Ovary (tissue), 9 donors: ENCODE measurements around the gene MRPL12. TPM values are rescaled to one million over a fixed set of nuclear protein-coding genes. Genes with fewer than 3 reads are reported as not detected.
A peak's percentile ranks its signal among the peaks of the same experiment; 100 is the strongest.

Experiments
- DNase-seq, 5 donors: peaks; one replicate each; pipeline ENCODE4 v3.0.0-alpha.2; 2019 to 2020
- H3K27ac ChIP-seq, 2 donors: fragments of 200-600 bp; one replicate each; pipeline versions ENCODE4 v1.5.1 to v1.8.0; 2019 to 2022
- H3K27me3 ChIP-seq: fragments of 200-600 bp; one replicate; pipeline ENCODE4 v1.8.0; 2022
- H3K36me3 ChIP-seq: fragments of 200-600 bp; sonication (generic); one replicate; pipeline ENCODE4 v1.5.1; 2019
- H3K4me1 ChIP-seq: one replicate; pipeline ENCODE4 v1.8.1; 2013; ENCODE audit warnings: mild to moderate bottlenecking, moderate library complexity; ENCODE audit not compliant: insufficient read depth
- H3K4me3 ChIP-seq: fragments of 200-600 bp; sonication (generic); one replicate; pipeline ENCODE4 v1.5.1; 2017
- H3K9me3 ChIP-seq, 2 donors: fragments of 200-600 bp in 1 of 2; sonication (generic) in 1 of 2; one replicate each; pipeline versions ENCODE4 v1.5.1 to v1.8.1; 2013 to 2019; ENCODE audit warnings: mild to moderate bottlenecking in 1 of 2, moderate library complexity in 1 of 2
- EP300 ChIP-seq: sonication (generic); formaldehyde crosslinking; IDR thresholded peaks from one replicate; pipeline ENCODE4 v1.6.1; 2017; ENCODE audit warnings: antibody characterized with exemption
- POLR2A ChIP-seq: fragments of 450-650 bp; IDR thresholded peaks from one replicate; pipeline ENCODE4 v1.6.1; 2017; ENCODE audit warnings: antibody characterized with exemption, mild to moderate bottlenecking, moderate library complexity
- WGBS, 3 donors: extraction: QIAGEN DNeasy Blood & Tissue Kit in 1 of 3; methylation state at CpG; one replicate each; pipeline versions ENCODE4 v1.1.5 to v1.1.7; 2013 to 2017; 5-methylcytosine and 5-hydroxymethylcytosine counted together
- intact Hi-C, 4 donors: fragments of 100-400 bp; cut with DNase I; formaldehyde crosslinking; loops; one replicate each; pipeline versions ENCODE4 v1.11.0 to v1.15.1; 2022 to 2023
- polyA plus RNA-seq, 2 donors: library from polyadenylated mRNA; stranded (reverse); fragments of 200-250 nt in 1 of 2; fragments of 350-450 nt in 1 of 2; fragmentation: Illumina TruSeq in 1 of 2; extraction: RNeasy Lipid Tissue Mini Kit (QIAGEN cat#74804) in 1 of 2; gene quantifications; one replicate each; pipeline ENCODE4 v1.2.3, GENCODE V29; 2013 to 2014
- total RNA-seq, 7 donors: library from RNA; depleted of rRNA in 2 of 7; stranded (reverse); fragments of >200 nt in 2 of 7; fragmentation: NEBNext Ultra II Directional in 3 of 7; extraction: Animal tissue kit (Norgen Biotek cat#: 25700) in 3 of 7; gene quantifications; one replicate each; pipeline versions ENCODE4 v1.1.0 to v1.2.4, GENCODE V29; 2016 to 2023
- TF ChIP-seq, protein P1 (sequence below), 3 donors: fragments of 450-650 bp in 2 of 3; fragments of 200-600 bp in 1 of 3; IDR thresholded peaks; one replicate each; pipeline versions ENCODE4 v1.5.1 to v1.8.0; 2016 to 2022; ENCODE audit warnings: antibody characterized with exemption in 3 of 3, mild to moderate bottlenecking in 1 of 3
- donor health status: DM: no; HTN: no; CAD: no; lungs with moderate emphysema.
- donor health status: DM: no; HTN: no; CAD: no.
- donor health status: Bipolar disorder and iron deficiency.
- donor health status: DM: yes; HTN: yes; CAD: no.
- donor health status: DM: no; HTN: no; CAD: no.
- donor health status: DM: yes; HTN: yes; CAD: no.

Gene MRPL12
- total and polyA plus RNA-seq, 9 donors: 12.9 to 47.2 (median 36.8) TPM

- H3K4me1 ChIP-seq: peaks cover 12% of the 10 kb centered on the region
- H3K27ac ChIP-seq: peak overlapping the region; percentile 32 to 78
- H3K9me3 ChIP-seq: no peaks in the 10 kb centered on the region
- 58 to 63% (median 59%) methylated on average over 25 to 30 of the region's 30 CpGs for WGBS, 3 donors
- TF ChIP-seq, protein P1, sequence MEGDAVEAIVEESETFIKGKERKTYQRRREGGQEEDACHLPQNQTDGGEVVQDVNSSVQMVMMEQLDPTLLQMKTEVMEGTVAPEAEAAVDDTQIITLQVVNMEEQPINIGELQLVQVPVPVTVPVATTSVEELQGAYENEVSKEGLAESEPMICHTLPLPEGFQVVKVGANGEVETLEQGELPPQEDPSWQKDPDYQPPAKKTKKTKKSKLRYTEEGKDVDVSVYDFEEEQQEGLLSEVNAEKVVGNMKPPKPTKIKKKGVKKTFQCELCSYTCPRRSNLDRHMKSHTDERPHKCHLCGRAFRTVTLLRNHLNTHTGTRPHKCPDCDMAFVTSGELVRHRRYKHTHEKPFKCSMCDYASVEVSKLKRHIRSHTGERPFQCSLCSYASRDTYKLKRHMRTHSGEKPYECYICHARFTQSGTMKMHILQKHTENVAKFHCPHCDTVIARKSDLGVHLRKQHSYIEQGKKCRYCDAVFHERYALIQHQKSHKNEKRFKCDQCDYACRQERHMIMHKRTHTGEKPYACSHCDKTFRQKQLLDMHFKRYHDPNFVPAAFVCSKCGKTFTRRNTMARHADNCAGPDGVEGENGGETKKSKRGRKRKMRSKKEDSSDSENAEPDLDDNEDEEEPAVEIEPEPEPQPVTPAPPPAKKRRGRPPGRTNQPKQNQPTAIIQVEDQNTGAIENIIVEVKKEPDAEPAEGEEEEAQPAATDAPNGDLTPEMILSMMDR (IDR thresholded peaks at IDR 0.05): no peak
- TF ChIP-seq POLR2A (no peak), EP300 (no peak)
- peak overlapping the region; percentile 55 for H3K4me3 ChIP-seq
- H3K27me3 ChIP-seq: no peaks in the 10 kb centered on the region
- H3K36me3 ChIP-seq: no peaks in the 10 kb centered on the region
- DNase-seq: no peak
- intact Hi-C loops: no loop called here
Observed at GRCh38 chr17:81665205-81666091, 37.7 kb upstream of the MRPL12 start.

DNA sequence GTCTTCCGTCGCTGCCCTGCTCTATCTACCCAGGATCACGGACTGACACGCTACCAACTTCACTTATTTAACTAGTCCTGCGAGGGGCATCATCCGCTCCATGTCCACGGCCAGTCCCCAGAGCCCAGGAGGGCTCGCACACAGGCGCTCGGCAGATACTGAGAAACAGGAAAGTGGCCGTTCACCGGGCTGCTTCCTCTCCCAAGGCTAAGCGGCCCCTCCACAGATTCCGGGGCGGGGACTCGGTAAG, 37.1 kb upstream of the MRPL12 start:
- WGBS, 3 donors: 0 to 1% (median 0%) methylated on average over 14 to 16 of the region's 16 CpGs
- Histone ChIP-seq H3K9me3 (no peaks in the 10 kb centered on the region), H3K27ac (peak overlapping the region; percentile 32 to 78), H3K4me3 (peak overlapping the region; percentile 55), H3K27me3 (no peaks in the 10 kb centered on the region), H3K36me3 (no peaks in the 10 kb centered on the region), H3K4me1 (peaks cover 12% of the 10 kb centered on the region)
- DNase-seq: no peak
- no peak for TF ChIP-seq EP300
- TF ChIP-seq, protein P1 (IDR thresholded peaks at IDR 0.05): no peak
- intact Hi-C loops: no loop called here

GRCh38 chr17:81666342-81667191, 36.6 kb upstream of the MRPL12 start, which contains the start of the genes CCDC137 and OXLD1:
CCDC137 (plus strand) TSS chr17:81666737; CDS start chr17:81666767, 30 bp downstream.
OXLD1 (minus strand) TSS chr17:81666605; CDS start chr17:81666577, 28 bp downstream.
- H3K4me3 ChIP-seq: peak within 1 kb of the TSS; percentile 55
- no peaks in the 10 kb centered on the region for H3K27me3 ChIP-seq
- H3K9me3 ChIP-seq: no peaks in the 10 kb centered on the region
- peak; percentile 95 to 98 (median 96) for DNase-seq
- intact Hi-C loops: no loop called here
- TF ChIP-seq, protein P1 (IDR thresholded peaks at IDR 0.05): no peak
- no peak for TF ChIP-seq EP300
- peak; percentile 69 for TF ChIP-seq POLR2A
- H3K4me1 ChIP-seq: peaks cover 12% of the 10 kb centered on the region
- whole genome bisulfite sequencing, 3 donors: 0% methylated on average over 27 to 96 of the region's 96 CpGs
- H3K27ac ChIP-seq: peak within 1 kb of the TSS; percentile 32 to 78
- H3K36me3 ChIP-seq: no peaks in the 10 kb centered on the region

GRCh38 chr17:81667754-81668153, 35.4 kb upstream of the MRPL12 start:
- 79 to 80% (median 80%) methylated on average over 18 of the region's 18 CpGs for WGBS, 3 donors
- intact Hi-C loops: no loop called here
- H3K4me1 ChIP-seq: peaks cover 12% of the 10 kb centered on the region
- no peak overlapping the region for H3K27ac ChIP-seq
- H3K4me3 ChIP-seq: no peak overlapping the region
- H3K27me3 ChIP-seq: no peaks in the 10 kb centered on the region
- TF ChIP-seq EP300: no peak
- TF ChIP-seq, protein P1 (IDR thresholded peaks at IDR 0.05): no peak
- no peak for TF ChIP-seq POLR2A
- H3K36me3 ChIP-seq: no peaks in the 10 kb centered on the region
- DNase-seq: no peak
- no peaks in the 10 kb centered on the region for H3K9me3 ChIP-seq
